HG03442 (cell line): Measurements from ENCODE around the gene SRL.
"Not testable (repeated sequence)": the region's sequence is repeated elsewhere in the genome, so short reads cannot be mapped to it uniquely, and the experiment has no call there.

Source experiments
- ATAC-seq: cut with Tn5 transposase; IDR thresholded peaks from one replicate; pipeline ENCODE4 v1.9.1; 2021; ENCODE audit warnings: mild to moderate bottlenecking, moderate library complexity; ENCODE audit not compliant: unreplicated experiment

Gene SRL

DNA sequence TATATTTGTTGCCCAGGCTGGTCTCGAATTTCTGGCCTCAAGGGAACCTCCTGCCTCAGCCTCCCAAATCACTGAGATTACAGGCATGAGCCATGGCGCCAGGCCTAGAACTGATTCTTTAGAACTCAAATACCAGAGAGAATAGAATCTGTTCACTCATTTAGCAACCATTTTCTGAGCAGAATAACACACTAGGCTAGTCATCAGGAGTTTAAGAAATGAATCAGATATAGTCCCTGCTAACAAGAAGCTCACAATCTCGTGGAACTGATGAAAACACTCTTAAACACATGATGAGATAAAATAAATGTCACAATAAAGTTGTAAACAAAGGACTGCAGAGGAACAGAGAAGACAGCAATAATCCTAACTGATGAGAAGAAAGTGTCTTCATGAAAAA is 69.8 kb downstream of the SRL start:
- no peak for ATAC-seq

DNA sequence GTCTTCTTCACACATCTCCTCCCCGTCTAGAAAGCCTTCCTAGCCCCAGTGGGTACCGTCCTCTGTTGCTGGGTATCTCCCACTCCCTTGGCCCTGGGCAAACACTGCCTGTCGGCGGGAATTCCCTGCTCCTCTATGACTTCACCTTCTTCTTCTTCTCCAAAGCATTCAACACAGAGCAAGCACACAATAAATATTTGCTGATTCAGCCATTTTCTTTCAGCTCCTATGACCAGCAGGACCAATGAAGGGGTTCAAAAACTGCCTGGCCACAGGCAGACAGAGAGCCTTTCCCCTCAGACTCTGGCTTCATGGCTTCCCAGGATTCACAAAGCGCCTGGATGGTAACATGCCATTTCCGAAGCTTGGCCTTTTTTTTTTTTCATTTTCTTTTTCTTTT is 72.5 kb downstream of the SRL start:
- ATAC-seq: no peak

DNA sequence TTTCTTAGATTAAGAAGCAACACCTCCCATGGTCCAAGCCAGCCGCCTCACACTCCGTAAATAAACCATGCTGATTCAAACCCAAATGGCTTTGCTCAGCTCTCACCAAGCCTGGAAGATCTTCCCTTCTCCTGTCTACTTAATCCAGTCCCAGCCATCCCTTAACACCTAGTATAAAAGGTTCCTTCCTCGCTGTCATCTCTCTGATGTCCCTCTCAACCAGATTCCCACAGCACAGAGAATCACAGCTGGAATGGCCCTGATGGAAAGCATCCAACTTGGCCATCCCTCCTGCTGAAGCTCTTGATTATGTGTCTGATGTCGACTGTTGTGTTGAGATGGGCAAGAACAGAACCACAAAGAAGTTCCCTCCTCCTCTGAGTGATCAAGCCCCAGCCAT is 75.1 kb downstream of the SRL start:
- no peak for ATAC-seq

DNA sequence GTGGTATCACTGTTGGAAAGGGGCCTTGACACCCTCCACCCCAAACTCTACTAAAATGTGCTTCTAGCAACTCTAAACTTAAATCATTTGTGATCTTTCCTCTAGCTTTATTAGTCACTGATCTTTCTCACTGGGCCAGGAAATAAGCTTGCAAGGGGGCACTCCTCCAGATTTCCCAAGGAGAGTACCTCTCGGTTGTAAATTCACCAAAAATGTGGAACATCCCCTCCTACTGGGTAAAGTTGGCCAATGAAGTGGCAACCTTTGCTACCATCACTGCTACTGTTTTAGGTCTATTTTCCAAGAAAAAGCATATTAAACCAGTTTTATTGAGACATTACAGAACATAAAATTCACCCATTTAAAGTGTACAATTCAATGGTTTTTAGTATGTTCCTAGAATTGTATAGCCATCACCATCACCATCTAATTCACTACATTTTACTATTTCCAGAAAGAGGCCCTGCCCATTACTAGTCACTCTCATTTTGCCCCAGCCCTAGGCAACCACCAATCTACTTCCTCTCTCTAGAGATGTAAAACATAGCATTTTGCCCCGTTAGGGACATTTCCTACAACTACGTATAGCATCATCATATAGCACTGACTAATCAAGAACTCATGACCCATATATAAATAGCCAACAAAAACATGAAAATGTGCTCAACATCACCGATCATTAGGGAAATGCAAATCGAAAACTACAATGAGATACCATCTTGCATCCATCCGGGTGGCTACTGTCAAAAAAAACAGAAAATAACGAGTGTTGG is 81.0 kb downstream of the SRL start:
- no peak for ATAC-seq

DNA sequence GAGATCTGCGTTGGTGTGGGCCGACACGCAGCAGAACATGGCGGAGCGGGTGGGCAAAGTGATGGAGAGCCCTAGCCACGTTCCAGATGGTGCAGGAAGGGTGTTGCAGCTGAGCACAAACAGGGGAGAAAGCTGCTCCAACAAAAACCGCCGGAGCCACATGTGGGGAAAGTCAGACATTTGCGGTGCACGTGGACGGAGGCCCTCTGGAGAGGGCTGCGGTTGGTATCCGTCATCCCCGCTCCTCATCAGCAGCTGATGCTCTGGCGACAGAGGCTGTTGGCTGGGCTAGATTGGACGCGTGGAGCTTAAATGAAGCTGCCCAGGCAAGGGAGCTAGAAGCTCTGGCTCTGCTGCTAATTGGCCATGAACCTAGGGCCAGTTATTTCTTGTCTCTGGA is 82.2 kb downstream of the SRL start:
- no peak for ATAC-seq

DNA sequence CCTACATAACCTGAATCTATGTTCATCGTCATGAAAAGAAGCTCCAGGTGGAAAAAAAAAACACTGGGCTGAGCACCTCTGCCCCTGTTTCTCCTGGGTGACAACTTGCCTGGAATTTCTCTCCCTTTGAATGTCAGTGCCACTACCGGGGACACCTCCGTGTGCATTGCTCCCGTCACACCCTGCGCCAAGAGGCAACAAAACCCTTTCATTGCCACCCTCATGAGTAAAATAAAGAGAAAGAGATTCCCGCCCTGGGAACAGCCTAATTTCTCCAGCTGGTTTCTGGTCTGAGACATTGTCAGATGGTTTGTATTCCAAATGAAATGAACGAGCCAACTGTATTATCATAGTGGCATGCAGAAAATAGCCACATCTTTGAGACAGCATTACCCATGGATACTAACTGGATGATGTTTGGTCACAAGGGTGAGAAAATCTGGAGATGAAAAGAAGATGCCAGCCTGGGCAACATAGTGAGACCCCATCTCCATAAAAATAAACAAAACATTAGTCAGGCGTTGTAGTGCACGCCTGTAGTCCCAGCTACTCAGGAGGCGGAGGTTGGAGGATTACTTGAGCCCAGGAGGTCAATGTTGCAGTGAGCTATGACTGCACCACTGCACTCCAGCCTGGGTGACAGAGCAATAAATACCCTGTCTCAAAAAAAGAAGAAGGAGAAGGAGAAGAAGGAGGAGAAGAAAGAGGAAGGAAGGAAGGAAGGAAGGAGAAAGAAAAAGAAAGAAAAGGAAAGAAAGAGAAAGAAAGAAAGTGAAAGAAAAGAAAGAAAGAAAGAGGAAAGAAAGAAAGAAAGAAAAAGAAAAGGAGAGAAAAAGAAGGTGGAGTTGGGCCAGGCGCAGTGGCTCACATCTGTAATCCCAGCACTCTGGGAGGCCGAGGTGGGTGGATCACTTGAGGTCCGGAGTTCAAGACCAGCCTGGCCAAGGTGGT is 83.5 kb downstream of the SRL start:
- no peak for ATAC-seq

DNA sequence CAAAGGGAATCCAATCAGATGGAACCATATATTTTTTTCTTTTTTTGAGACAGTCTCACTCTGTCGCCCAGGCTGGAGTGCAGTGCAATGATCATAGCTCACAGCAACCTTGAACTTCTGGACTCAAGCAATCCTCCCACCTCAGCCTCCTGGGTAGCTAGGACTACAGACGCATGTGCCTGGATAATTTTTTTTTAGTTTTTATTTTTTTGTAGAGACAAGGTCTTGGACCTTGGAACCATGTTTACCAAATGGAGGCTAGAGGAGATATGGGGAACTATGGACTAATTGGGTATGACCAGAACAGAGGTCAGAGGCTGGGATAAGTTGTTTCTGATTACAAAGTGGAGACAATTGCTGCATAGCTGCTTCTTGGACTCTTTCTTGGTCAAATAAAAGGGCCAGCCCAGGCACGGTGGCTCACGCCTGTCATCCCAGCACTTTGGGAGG is 84.5 kb downstream of the SRL start:
- ATAC-seq: no peak

DNA sequence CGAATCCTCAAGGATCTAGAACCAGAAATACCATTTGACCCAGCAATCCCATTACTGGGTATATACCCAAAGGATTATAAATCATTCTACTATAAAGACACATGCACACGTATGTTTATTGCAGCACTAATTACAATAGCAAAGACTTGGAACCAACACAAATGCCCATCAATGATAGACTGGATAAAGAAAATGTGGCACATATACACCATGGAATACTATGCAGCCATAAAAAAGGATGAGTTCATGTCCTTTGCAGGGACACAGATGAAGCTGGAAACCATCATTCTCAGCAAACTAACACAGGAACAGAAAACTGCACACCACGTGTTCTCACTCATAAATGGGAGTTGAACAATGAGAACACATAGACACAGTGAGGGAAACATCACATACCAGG is 85.4 kb downstream of the SRL start:
- ATAC-seq: not testable (repeated sequence)

DNA sequence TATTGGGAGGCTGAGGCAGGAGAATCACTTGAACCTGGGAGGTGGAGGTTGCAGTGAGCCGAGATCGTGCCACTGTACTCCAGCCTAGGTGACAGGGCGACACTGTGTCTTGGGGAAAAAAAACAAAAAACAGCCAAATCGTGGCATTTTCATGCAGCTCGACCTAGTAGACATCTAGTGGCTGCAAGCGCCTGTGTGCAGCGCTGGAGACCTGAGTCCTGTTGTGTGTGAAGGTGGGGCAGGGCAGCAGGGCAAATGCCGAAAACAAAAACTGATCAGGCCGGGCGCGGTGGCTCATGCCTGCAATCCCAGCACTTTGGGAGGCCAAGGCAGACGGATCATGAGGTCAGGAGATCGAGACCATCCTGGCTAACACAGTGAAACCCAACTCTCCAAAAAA is 88.5 kb downstream of the SRL start:
- not testable (repeated sequence) for ATAC-seq

DNA sequence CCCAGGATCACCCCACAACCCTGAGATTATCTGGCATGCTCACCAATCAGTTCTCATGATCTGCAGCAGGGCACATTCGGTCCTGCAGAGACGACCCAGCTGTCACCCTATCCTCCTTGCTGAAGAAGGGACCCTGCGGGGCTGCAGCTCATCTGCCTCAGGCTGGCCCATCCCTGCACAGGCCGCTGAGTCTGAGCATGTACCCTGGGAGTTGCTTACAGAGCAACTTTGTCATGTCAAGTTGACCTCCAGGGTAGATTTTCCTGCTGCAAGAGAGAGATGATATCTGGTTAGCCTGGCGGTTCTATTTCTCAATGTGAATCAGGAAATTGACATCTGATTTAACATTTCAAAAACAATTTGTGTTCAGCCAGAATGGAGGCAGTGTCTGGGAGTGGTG is 89.6 kb downstream of the SRL start:
- ATAC-seq: no peak

DNA sequence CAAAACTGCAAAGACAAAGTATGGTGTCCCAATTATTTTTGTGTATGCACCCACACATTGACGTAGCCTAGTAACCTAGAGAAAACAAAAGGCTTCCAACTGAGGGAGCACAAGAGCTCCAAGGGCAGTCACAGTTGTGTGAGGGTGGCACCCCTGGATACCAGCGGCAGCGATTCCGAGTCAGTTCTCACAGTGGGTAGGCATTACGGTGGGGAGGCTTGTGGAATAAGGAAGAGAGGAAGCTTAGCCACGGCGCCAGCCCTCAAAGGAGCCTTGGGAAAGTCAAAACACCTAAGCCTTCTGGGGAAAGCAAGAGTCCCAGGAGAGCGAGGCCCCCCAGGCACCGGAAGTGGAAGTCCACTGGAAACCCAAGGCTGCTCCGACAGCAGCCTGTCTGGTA is 94.6 kb downstream of the SRL start:
- no peak for ATAC-seq

DNA sequence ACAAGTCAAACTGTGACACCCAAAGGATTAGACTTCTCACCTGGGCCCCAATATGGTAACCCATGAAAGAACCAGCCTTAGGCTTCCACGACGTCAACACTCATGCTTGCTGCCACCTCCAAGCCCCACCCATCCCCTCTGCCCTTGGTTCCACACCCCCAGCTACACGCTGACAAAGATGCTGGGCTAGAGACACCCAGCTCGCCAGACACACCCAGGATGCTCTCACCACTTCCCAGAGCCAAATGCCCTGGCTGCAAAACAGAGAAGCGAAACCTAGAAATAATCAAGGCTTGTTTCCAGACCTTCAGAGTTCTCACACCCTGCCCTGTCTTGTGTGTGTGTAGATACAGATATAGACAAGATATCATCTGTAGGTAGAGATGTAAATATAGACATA is 99.6 kb downstream of the SRL start:
- ATAC-seq: no peak

DNA sequence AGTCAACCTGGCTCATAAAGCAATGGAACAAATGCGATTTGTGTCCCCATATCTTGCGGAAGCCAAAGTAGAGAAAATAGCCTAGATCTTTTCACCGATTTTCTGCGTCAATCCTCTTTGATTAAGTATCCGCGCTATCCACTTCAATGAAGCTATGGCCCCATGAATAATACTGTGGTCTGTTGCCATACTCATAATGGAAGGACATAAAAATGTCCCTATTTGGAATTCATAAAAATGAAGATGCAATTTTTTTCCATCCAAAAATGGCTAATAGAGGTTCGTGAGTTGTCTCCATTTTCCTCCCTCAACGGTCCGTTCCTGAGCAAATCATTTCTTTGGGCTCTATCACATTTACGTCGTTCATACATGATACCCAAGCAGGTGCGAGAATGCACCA is 100.3 kb downstream of the SRL start:
- ATAC-seq: no peak

DNA sequence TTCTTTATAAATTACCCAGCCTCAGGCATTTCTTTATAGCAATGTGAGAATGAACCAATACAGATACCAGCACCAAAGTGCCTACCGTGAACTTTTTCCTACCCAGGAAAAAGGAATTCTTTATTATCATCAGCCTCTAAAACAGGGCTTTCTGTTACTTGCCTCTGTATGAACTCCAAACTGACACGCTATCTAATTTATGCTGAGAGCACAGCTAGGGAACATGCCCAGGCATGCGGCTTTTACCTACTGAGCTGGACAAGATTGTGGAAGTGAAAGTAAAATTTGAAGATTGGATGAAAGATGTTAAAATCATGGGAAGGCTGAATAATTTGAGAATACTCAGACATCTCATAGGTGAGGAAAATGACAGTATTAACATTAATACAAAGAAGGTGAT is 101.2 kb downstream of the SRL start:
- no peak for ATAC-seq

DNA sequence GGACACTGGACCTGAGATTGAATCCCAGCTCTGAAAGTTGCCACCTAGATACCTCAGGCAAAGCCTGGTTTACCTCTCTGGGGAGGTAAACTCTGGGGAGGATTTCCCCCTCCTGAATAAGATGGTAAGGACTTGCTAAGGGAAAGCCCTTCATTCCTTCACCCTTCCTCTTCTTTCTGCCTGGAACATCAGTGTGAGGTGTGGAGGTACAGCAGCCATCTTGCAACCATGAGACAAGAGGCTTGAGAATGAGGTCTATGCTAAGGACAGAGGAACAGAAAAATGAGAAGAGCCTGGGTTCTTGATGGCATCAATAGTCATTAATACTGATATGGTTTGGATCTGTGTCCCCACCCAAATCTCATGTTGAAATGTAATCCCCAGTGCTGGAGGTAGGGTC is 101.9 kb downstream of the SRL start:
- no peak for ATAC-seq
